HAP-1 (cell line): ENCODE results near the gene ZBTB7A.

Experiments used
- DNase-seq, 2 experiments: peaks; one replicate each; pipeline ENCODE4 v3.0.0-alpha.2; 2016 to 2020; ENCODE audit warnings: low spot score in 2 of 2
- H3K27me3 ChIP-seq: fragments of 250-450 bp; sonication (Bioruptor Pico); 2 replicates; pipeline ENCODE4 v1.5.1; 2020; ENCODE audit warnings: low read depth, mild to moderate bottlenecking, moderate library complexity
- H3K36me3 ChIP-seq: fragments of 250-450 bp; sonication (Bioruptor Pico); replicated peaks from 2 replicates; pipeline ENCODE4 v1.5.1; 2020; ENCODE audit warnings: mild to moderate bottlenecking
- H3K4me1 ChIP-seq: fragments of 250-450 bp; sonication (Bioruptor Pico); 2 replicates; pipeline ENCODE4 v1.5.1; 2020; ENCODE audit warnings: mild to moderate bottlenecking
- H3K4me3 ChIP-seq: fragments of 250-450 bp; sonication (Bioruptor Pico); 2 replicates; pipeline ENCODE4 v1.5.1; 2020; ENCODE audit warnings: mild to moderate bottlenecking, moderate library complexity
- H3K9me3 ChIP-seq: fragments of 250-450 bp; sonication (Bioruptor Pico); 2 replicates; pipeline ENCODE4 v1.5.1; 2020; ENCODE audit warnings: mild to moderate bottlenecking, moderate library complexity
- in situ Hi-C: fragments of 300-500 bp; cut with MboI; formaldehyde crosslinking; loops from 3 replicates; pipeline ENCODE4 v1.14.3; 2020; ENCODE audit warnings: low sequenced_read_pairs, inconsistent platforms, mixed read lengths

ZBTB7A gene

DNA sequence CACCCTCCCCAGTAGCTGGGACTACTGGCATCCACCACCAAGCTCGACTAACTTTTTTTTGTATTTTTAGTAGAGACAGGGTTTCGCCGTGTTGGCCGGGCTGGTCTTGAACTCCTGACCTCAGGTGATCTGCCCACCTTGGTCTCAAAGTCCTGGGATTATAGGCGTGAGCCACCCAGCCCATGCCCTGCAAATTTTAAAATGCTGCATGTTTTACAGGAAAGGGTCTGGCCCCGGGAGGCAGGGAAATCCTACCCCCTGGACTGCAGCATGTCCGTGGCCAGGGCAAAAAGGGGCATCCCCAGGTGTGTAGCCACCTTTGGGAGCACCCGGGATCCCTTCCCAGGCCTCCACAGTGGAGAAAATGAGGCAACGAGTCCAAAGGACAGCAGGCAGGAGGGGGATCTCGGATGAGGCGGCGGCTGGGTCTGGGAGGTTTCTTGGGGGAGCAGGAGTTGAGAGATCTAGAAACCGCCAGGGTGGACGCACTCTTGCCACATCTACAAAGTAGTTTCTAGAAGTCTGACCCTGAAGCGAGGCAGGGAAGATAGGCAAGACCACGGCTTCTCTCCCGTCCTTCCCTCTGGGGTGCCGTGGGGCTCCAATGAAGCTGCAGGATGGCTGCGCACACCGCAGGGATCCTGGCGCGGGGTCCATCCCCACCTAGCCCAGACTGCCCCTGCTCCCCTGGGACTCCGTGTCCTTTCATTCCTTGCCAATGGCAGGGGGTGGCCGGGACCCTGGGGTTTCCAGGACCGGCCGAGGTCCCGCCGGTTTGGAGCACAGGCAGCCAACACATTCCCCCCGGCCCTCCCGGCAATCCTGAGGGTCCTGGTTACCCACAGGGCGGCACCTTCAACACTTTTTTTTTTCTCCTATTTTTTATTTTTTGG is 21.3 kb upstream of the ZBTB7A start:
- H3K4me3 ChIP-seq, result no peak overlapping the region
- H3K27me3 ChIP-seq, result no peaks in the 10 kb centered on the region
- in situ Hi-C loops, result no loop called here

DNA sequence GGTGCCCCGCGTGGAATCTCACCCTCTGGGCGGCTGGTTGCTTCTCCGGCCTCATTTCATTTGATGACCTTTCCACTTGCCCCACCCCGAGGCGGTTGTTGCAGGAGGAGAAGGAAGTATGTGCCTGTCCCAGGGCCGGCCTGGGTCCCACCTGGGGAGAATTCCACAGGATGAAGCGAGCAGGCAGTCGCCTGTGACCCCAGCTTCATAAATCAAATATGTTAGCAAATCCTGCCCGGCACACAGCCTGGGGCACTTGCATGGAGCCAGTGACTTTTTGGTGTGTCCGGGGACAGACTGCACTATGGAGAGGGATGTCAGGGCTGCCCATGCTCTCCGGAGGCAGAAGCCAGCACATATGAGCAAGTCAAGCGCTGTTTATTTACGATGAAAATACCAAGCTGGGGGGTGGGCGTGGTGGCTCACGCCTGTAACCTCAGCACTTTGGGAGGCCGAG is 19.7 kb upstream of the ZBTB7A start:
- H3K36me3 ChIP-seq, result peaks cover 3% of the 10 kb centered on the region
- H3K27me3 ChIP-seq, result no peaks in the 10 kb centered on the region
- no peak overlapping the region for H3K4me3 ChIP-seq
- peak in 1 of 2 experiments; percentile 19 for DNase-seq
- no peaks in the 10 kb centered on the region for H3K9me3 ChIP-seq
- in situ Hi-C loops, result no loop called here
- H3K4me1 ChIP-seq, result no peaks in the 10 kb centered on the region

More for the DNA sequence above, 21.3 kb upstream of the ZBTB7A start:
- H3K9me3 ChIP-seq, result no peaks in the 10 kb centered on the region
- peaks cover 10% of the 10 kb centered on the region for H3K36me3 ChIP-seq
- H3K4me1 ChIP-seq, result no peaks in the 10 kb centered on the region
- no peak for DNase-seq

DNA sequence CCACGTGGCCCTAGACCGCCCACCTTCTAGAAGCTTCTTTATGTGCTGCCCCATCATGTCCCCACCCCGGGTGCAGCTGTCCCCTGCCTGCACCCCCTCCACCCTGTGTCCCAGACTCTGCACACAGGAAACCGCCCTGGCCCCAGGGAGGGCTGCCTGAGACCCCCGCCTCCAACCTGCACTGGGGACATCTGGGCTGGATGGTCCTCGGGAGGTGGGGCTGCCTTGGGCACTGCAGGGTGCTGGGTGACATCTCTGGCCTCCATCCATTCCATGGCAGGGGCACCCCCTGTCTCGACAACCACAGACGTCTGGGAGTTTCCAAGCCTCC is 17.8 kb upstream of the ZBTB7A start:
- H3K4me1 ChIP-seq, result no peaks in the 10 kb centered on the region
- H3K4me3 ChIP-seq, result no peak overlapping the region
- no peaks in the 10 kb centered on the region for H3K9me3 ChIP-seq
- peak in 1 of 2 experiments; percentile 5 for DNase-seq
- in situ Hi-C loops, result no loop called here
- no peaks in the 10 kb centered on the region; the same call in none of the 2 replicates for H3K36me3 ChIP-seq
- H3K27me3 ChIP-seq, result no peaks in the 10 kb centered on the region

DNA sequence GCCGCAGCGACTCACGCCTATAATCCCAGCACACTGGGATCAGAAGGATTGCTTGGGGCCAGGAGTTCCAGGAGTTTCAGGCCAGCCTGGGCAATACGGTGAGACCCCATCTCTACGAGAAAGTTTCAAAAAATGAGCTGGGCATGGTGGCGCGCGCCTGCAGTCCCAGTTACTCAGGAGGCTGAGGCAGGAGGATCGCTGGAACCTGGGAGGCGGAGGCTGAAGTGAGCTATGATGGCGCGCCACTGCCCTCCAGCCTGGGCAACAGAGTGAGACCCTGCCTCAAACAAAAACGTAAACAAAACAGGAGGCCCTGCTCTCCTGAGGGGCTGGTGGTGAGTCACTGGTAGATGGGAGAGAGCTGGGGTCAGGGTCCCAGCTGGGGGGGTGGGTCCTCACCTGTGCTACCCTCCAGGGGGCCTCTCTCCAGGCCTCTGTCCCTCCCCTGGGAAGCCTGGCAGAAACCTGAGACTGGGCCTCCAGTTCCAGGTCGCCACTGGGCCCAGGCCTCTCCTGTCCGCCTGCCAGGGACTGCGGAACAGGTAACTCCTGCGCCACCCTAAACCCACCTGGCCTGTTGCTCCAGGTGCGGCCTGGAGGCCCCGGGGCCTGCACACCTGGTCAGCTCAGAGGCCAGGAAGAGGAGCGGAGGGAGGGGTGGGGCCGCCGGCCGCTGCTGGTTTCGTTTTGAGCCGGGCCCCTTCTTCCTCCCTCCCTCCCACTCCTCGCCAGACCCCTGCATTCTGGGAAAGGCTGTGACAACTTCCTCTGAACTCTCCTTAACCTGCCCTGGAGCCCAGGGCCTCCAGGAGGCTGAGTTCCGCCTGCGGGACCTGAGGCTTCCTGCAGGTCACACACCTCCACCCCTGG is 17.2 kb upstream of the ZBTB7A start:
- H3K4me1 ChIP-seq, result no peaks in the 10 kb centered on the region
- no peaks in the 10 kb centered on the region for H3K9me3 ChIP-seq
- in situ Hi-C loops, result no loop called here
- no peaks in the 10 kb centered on the region for H3K27me3 ChIP-seq
- DNase-seq, result peak in 1 of 2 experiments; percentile 7
- no peak overlapping the region for H3K4me3 ChIP-seq
- no peaks in the 10 kb centered on the region for H3K36me3 ChIP-seq

DNA sequence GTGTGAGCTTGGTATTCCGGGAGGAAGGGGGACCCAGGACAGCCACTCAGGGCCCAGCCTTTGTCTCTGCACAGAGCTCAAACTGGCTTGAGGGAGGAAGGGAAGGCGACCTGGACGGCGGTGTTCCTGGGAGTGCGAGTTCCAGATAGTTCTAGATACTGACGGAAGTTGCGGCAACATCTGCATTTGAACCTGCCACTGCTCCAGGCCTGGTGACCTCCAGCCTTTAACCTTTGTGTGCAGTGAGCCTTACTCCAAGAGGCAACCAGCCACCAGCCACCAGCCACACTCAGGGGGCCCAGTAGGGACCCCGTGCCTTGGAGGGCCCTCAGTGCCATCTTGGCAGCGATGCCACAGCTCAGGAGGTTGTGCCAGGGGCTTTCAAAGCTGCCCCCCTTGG is 15.5 kb upstream of the ZBTB7A start:
- H3K4me3 ChIP-seq, result no peak overlapping the region
- in situ Hi-C loops, result no loop called here
- DNase-seq, result no peak
- no peaks in the 10 kb centered on the region for H3K27me3 ChIP-seq
- no peaks in the 10 kb centered on the region for H3K4me1 ChIP-seq
- no peaks in the 10 kb centered on the region for H3K9me3 ChIP-seq
- H3K36me3 ChIP-seq, result no peaks in the 10 kb centered on the region

DNA sequence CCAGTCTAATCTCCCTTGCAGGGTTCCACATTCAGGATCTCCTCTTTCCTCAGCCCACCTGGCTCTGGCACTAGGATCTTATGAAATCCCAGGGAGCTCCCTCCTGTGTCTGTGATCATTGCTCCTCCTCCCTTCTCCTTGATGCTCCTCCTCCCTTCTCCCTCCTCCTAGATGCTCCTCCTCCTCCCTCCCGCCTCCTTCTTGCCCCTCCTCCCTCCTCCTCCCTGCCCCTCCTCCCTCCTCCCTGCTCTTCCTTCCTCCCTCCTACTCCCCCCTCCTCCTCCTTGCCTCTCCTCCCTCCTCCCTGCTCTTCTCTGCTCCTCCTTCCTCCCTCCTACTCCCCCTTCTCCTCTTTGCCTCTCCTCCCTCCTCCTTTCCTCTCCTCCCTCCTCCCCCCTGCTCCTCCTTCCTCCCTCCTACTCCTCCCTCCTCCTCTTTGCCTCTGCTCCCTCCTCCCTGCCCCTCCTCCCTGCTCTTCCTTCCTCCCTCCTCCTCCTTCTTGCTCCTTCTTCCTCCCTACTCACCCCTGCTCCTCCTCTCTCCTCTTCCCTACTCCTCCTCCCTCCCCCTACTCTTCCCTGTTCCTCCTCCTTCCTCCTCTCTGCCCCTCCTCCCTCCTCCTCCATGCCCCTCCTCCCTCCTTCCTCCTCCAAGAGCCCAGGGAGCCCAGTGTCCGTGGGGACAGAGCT is 14.9 kb upstream of the ZBTB7A start:
- Histone ChIP-seq H3K9me3 (no peaks in the 10 kb centered on the region), H3K4me1 (no peaks in the 10 kb centered on the region), H3K4me3 (no peak overlapping the region), H3K27me3 (no peaks in the 10 kb centered on the region), H3K36me3 (no peaks in the 10 kb centered on the region)
- in situ Hi-C loops, result no loop called here
- DNase-seq, result peak in 1 of 2 experiments; percentile 14

DNA sequence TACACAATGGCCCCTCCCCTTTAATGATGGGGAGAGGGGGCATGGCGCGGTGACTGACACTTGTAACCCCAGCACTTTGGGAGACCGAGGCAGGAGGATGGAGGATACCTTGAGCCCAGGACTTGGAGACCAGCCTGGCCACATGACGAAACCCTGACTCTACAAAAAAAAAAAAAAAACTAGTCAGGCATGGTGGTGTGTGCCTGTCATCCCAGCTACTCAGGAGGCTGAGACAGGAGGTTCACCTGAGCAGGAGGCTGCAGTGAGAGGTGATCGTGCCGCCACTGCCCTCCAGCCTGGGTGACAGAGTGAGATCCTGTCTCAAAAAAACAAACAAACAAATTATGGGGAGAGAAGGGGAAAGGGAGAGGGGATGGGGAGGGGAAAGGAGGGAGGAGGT is 13.8 kb upstream of the ZBTB7A start:
- in situ Hi-C loops, result no loop called here
- Histone ChIP-seq H3K36me3 (no peaks in the 10 kb centered on the region), H3K9me3 (no peaks in the 10 kb centered on the region)

DNA sequence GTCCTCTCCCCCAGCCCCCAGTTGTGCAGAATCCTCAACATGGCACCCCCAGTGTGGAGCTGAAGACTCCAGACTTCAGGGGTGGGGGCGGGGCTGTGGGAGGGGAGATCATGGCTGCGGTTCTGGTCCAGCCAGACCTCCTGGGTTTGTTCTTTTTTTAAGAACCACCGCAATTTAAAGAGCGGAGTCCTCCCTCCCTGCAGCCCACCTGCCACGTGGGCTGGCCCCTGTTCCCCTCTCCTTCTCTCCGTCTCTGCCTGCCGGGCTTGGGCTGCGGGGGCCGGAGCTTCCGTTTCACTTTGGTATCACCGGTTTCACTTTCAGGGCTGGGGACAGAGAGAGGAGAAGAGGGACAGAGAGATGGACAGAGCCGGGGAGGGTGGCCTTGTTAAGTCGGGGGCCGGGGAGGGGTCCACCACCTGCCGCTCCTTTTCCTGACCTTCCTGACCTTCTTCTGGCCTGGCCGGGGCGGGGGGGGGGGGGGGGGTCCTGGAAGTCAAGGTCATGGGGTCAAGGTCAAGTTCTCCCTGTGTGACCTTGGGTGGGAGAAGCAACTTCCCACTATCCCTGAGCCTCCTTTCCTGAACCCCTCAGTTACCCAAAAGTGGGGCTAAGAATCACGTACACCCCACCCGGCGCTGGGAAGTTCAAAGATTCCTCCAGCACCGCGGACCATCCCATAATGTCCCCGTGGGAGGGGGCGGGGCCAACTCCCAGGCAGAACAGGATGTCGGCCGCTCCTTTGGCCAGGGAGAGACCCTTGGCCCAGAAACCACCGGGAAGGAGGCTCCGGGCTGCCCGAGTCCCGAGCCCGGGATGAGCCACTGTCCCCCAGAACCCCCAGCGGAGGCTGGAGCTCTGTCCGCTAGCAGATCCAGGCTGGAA is 11.3 kb upstream of the ZBTB7A start:
- in situ Hi-C loops, result no loop called here
- DNase-seq, result peak in 1 of 2 experiments; percentile 48

More for the DNA sequence above, 13.8 kb upstream of the ZBTB7A start:
- Histone ChIP-seq H3K4me1 (no peaks in the 10 kb centered on the region), H3K4me3 (no peak overlapping the region), H3K27me3 (no peaks in the 10 kb centered on the region)
- DNase-seq, result peak in 1 of 2 experiments; percentile 6

DNA sequence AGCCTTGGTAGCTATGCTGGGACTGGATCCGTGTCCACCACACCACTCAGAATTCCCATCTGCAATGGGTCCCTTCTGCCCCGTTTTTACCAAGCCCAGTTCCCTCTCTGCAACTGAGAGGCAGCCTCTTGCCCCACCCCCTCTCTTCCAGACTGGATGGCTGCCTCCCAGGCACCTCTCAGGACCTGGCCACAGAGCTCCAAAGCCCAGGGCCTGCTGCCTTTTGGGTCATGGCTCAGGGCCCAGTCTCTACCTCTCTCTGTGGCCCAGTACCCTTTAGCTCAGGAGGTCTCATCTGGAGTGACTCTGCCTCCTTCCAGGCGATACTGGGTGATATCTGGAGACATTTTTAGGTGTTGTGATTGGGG is 10.3 kb upstream of the ZBTB7A start:
- peak in 1 of 2 experiments; percentile 6 for DNase-seq
- in situ Hi-C loops, result no loop called here
- Histone ChIP-seq H3K27me3 (no peaks in the 10 kb centered on the region), H3K4me3 (no peak overlapping the region), H3K36me3 (no peaks in the 10 kb centered on the region), H3K4me1 (no peaks in the 10 kb centered on the region), H3K9me3 (no peaks in the 10 kb centered on the region)

More for the DNA sequence above, 11.3 kb upstream of the ZBTB7A start:
- Histone ChIP-seq H3K4me3 (no peak overlapping the region), H3K36me3 (no peaks in the 10 kb centered on the region), H3K27me3 (no peaks in the 10 kb centered on the region), H3K4me1 (no peaks in the 10 kb centered on the region), H3K9me3 (no peaks in the 10 kb centered on the region)

DNA sequence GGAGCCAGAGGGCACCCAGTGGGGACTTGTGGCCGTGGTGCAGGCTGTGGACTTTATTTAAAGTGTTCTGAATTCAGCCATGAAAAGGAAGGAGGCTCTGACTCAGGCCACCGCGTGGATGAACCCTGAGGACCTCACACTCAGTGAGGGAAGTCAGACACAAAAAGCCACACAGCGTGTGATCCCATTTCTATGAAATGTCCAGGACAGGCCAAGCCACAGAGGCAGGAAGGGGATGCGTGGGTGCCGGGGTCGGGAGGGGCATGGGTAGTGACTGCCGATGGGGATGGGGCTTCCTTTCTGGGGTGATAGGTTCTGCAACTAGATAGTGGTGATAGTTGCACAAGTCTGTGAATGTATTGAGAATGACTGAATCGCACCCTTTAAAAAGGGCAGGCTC is 8.7 kb upstream of the ZBTB7A start:
- Histone ChIP-seq H3K9me3 (no peaks in the 10 kb centered on the region), H3K36me3 (no peaks in the 10 kb centered on the region), H3K27me3 (no peaks in the 10 kb centered on the region), H3K4me1 (no peaks in the 10 kb centered on the region), H3K4me3 (no peak overlapping the region)
- in situ Hi-C loops, result no loop called here
- DNase-seq, result no peak

DNA sequence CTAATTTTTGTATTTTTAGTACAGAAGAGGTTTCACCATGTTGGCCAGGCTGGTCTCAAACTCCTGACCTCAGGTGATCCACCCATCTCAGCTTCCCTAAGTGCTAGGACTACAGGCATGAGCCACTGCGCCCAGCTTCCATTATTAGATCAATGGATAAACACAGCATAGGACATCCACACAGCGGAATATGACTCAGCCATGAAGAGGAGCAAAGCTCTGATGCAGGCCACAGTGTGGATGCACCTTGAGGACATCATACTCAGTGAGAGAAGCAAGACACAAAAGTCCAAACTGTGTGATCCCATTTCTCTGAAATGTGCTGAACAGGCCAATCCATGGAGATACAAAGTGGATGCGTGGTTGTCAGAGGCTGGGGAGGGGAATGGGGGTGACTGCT is 4.9 kb upstream of the ZBTB7A start:
- no peaks in the 10 kb centered on the region for H3K27me3 ChIP-seq
- H3K4me3 ChIP-seq, result no peak overlapping the region
- H3K4me1 ChIP-seq, result 0 out of 2 replicates have a peak, but pooled peaks cover 6% of the 10 kb centered on the region
- no peak for DNase-seq
- in situ Hi-C loops, result no loop called here
- no peaks in the 10 kb centered on the region for H3K36me3 ChIP-seq
- H3K9me3 ChIP-seq, result no peaks in the 10 kb centered on the region

DNA sequence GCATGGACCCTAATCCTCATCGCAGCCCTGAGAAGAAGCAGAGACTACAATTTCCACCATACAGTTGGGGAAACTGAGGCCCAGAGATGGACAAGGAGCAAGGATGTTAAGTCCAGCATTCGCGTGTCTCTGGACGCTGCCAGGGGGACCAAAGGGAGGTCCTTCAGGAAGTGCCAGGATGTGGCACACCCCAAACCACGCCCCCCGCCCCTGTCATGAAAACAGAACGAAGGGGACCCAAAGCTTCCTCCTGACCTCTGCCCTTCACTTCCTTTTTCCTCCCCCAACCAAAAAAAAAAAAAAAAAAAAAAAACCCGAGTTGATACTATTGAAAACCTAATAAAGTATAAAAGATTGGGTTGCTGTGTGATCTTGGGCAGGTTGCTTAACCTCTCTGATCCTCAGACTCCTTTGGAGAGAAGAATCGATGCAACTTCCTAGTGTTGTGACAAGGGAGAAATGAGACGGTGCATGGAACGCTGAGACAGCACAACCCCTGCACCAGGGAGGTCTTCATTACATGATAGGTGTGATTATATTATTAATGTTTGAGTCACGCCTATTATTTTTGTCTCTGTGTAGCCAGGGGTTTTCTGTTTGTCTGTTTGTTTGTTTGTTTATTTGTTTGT is 2.7 kb upstream of the ZBTB7A start:
- in situ Hi-C loops, result no loop called here
- Histone ChIP-seq H3K9me3 (no peaks in the 10 kb centered on the region), H3K4me3 (no peak overlapping the region), H3K27me3 (no peaks in the 10 kb centered on the region), H3K4me1 (0 out of 2 replicates have a peak, but pooled peaks cover 6% of the 10 kb centered on the region), H3K36me3 (no peaks in the 10 kb centered on the region; the same call in 1 of the 2 replicates)
- no peak for DNase-seq
